Measurements from ENCODE around the gene KRTAP5-8.
"Not testable (repeated sequence)": the region's sequence is repeated elsewhere in the genome, so short reads cannot be mapped to it uniquely, and the experiment has no call there.

The KRTAP5-8 gene

DNA sequence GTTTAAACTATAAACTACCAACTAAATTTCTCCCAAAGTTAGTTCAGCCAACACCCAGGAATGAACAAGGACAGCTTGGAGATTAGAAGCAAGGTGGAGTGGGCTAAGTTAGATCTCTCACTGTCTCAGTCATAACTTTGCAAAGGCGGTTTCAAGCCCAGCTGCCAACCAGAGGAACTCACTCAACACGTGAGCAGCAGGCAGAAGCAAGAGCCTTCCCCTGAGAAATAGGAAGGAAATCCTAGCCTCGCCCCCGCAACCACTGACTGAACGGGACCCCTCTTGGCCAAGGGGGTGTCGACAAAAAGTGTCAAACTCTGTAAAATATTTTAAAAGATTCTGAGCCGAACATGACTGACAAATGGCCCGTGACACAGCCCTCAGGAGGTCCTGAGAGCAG lies 6.0 kb downstream of the KRTAP5-8 start:
- no peak for DNase-seq (ENCODE audit: low read depth)

DNA sequence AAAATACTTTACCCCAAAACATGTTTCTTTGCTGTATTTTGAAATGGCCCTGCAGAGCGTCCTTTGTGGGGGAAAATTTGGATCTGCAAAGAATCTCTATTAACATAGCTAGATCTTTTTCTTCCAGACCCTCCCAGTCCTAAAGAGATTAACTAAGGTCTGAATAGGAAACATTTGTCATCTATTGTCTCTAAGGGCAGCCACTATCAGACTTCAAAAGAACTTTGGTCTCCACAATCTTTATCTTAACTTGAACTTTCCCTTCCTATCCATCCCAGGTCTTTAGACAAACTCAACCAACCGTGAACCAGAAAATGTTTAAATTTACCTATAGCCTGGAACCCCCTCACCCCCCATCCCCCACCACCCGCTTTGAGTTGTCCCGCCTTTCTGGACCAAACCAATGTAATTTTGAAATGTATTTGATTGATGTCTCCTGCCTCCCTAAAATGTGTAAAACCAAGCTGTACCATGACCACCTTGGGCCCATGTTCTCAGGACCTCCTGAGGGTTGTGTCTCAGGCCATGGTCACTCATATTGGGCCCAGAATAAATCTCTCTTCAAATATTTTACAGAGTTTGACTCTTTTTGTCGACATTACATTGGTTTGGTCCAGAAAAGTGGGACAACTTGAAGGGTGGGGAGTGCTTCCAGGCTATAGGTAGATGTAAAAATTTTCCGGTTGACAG lies 6.8 kb downstream of the KRTAP5-8 start:
- DNase-seq (ENCODE audit: low read depth): no peak

DNA sequence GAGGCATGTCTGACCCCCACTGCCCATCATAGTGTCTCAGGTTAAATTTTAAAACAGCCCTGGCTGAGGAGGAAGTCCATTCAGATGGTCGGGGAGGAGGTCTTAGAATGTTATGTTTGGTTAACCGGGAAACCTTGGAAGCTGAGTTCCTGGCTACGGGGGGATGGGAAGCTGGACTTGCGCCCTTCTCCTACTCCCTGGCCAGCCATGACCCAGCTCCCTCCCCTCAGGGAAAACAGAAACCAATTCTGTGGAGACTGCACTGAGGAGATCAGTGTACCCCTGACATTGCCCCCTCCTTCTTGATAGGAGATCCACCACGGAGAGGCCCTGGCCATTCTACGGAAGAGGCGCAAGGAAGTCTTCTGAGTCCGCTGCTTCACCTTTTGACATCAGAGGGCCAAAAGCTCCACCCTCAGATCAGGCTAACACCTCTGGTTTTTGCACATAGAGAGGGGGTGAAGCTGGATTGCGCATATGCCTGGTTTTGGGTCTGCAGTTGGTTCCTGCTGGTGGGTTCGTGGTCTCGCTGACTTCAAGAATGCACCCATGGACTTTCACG lies 7.7 kb downstream of the KRTAP5-8 start:
- no peak for DNase-seq (ENCODE audit: low read depth)

DNA sequence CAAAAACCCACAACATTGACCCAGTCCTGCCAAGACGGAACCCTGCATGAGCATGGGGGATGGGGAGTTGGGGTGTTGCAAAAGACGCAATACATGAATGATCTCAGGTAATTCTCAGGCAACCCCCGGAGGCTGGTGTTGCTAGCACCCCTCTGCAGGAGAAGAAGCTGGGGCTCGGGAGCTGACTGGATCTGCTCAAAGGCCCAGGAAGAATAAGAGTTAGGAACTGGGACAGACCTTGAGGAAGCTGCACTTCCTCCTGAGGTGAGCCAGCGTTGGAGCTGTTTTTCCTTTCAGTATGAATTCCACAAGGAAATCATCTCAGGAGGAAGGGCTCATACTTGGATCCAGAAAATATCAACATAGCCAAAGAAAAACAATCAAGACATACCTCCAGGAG lies 10.3 kb downstream of the KRTAP5-8 start, which contains the start of gene KRTAP5-9:
KRTAP5-9 (plus strand) TSS at position 301 of the 400 bp plus-strand sequence. CDS start 238 bp downstream, outside the sequence.
- no peak for DNase-seq (ENCODE audit: low read depth)

DNA sequence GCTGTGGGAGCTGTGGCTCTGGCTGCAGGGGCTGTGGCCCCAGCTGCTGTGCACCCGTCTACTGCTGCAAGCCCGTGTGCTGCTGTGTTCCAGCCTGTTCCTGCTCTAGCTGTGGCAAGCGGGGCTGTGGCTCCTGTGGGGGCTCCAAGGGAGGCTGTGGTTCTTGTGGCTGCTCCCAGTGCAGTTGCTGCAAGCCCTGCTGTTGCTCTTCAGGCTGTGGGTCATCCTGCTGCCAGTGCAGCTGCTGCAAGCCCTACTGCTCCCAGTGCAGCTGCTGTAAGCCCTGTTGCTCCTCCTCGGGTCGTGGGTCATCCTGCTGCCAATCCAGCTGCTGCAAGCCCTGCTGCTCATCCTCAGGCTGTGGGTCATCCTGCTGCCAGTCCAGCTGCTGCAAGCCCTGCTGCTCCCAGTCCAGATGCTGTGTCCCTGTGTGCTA lies 10.9 kb downstream of the KRTAP5-8 start:
- no peak for DNase-seq (ENCODE audit: low read depth)

DNA sequence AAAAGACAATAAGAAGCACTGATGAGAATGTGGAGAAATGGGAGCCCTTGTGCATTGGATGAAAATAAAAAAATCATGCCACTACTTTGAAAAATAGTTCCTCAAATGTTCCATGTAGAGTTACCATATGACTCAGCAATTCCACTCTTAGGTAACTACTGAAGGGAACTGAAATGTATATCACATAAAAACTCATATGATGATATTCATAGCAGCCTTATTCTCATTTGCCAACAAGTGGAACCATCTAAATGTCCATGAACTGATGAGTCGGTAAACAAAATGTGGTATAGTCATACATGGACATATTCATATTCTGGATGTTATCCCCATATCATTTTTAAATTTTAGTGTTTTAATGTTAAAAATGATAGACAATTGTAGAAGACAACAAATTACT lies 13.9 kb downstream of the KRTAP5-8 start:
- no peak for DNase-seq (ENCODE audit: low read depth)

DNA sequence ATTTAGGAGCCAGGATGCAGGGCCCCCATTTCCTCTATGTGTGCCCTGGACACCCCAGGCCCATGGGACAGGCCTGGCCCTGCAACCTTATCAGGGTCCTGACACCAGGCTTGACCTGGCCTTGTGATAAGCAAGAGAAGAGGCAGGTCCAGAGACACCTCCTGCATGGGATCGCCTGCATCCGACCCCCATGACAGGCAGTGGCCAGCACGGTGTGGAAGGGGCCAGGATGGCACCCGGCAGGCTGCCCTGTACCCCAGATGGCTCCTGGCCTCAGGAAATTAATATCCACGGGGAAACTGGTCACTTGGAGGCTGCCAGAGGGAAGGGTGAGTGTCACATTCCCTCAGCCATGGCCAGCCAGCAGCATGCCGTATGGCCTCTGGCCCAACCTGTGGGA lies 17.2 kb downstream of the KRTAP5-8 start:
- DNase-seq (ENCODE audit: low read depth): no peak

DNA sequence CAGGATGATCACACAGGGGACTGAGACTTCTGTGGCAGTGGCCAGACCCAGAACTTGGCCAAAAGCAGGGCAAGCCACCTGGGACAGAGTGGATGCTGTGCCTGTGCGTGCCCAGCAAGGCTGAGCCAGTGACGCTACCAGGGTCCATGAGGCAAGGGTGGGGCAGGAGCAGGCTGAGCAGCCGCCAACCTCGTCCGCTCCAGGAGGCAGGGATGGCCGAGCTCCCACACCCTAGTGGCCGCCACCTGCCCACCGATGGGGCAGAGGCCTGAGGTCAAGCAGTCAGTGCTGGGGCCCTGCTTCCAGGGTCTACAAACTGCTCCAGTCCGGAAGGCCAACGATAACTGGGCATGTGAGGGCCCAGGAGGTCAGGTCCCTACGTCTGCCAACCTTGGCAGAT lies 17.7 kb downstream of the KRTAP5-8 start:
- DNase-seq (ENCODE audit: low read depth): no peak

DNA sequence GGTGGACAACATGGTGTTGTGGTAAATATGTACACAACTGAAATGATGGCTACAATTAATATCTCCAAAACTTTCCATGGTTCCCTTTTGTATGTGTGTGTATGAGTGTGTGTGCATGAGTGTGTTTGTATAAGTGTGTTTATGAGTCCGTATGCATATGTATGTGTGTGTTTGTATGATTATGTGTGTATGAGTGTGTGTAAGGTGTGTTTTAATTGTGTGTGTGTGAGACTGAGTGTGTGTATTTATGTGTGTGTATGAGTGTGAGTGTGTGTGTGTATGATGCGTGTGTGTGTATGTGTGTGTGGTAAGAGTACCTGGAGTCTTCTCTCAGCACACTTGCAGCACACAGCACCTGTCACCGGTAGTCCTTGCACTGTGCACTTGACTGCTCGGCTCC lies 18.2 kb downstream of the KRTAP5-8 start:
- no peak for DNase-seq (ENCODE audit: low read depth)

DNA sequence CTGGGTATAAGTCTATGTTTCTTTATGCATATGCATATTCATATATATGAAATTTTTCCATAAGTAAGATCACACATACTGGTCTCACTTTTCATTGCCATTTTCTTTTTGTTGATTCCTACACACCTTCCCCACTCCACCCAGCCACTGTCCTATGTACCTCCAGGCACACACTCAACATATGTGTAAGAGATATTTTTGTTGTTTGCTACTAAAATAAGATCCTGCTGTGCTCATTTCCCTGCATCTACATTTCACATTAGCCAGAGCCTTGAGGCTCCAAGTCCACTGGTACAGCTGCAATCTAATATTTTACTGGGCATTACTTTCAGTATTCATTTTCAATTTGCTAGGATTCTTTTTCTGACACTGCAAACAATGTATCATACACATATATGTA lies 19.4 kb downstream of the KRTAP5-8 start:
- DNase-seq (ENCODE audit: low read depth): no peak

DNA sequence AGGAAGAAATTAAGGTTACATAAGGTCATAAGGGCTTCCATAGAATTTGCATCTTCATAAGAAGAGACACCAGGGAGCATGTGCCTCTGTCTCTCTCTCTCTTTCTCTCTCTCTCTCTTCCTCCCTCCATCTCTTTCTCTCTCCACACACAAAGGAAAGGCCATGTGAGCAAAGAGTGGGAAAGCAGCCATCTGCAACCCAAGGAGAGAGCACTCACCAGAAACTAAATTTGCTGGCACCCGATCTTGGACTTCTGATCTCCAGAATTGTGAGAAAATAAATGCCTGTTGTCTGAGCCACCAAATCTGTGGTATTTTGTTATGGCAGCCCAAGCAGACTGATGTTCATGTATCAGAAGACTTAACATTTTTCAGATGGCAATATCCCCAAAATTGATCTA lies 21.2 kb downstream of the KRTAP5-8 start:
- no peak for DNase-seq (ENCODE audit: low read depth)

DNA sequence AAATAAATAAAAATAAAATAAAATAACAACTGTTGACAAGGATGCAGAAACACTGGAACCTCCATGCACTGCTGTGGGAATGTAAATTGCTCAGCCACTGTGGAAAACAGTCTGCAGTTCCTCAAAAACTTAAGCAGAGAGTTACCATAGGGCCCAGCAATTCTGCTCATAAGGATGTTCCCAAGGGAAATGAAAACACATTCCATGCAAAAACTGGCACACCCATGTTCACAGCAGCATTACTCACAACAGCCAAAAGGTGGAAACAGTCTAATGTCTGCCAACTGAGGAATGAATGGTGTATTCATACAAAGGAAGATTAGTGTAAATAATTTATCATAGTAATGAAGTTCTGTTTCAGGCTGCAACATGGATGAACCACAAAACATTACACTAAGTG lies 24.3 kb downstream of the KRTAP5-8 start:
- DNase-seq (ENCODE audit: low read depth): no peak

DNA sequence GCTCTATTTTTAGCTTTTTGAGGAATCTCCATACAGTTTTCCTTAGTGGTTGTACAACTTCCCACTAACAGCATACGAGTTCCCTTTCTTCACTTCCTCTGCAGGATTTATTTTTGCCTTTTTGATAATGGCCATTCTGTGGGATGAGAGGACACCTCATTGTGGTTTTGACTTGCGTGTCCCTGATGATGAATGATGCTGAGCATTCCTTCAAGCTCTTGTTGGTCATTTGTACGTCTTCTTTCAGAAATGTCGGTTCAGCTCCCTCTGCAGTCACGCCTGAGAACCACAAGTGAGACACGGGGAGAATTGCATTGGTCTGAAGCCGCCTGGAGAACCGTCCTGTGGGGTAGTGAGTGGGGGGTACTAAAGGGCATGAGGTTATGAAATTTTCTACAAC lies 25.6 kb downstream of the KRTAP5-8 start:
- no peak for DNase-seq (ENCODE audit: low read depth)

DNA sequence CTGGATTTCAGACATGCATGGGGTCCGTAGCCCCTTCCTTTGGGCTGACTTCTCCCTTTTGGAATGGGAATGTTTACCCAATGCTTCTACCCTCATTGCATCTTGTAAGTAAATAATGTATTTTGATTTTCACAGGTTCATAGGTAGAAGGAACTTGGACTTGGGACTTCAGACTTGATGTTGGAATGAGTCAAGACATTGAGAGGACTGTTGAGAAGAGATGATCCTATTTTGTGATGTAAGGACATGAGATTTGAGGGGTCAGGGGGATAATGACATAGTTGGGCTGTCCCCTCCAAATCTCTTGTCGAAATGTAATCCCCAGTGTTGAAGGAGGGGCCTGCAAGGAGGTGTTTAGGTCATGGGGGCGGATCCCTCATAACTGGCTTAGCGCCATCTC lies 26.6 kb downstream of the KRTAP5-8 start:
- DNase-seq (ENCODE audit: low read depth): no peak

DNA sequence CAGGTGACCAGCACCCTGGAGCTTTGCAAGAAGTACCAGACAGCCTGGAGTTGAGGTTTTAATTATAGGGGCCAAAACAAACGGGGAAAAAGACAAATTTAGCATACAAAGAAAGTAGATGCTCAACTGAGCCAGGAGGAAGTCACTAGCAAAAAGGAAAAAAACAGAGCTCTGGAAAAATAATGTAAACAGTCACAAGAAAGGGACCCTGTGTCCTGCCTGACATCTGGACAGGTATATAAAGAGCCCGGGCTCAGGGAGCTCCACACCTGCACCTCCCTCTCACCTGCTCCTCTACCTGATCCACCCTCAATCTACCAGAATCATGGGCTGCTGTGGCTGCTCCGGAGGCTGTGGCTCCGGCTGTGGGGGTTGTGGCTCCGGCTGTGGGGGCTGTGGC lies 27.4 kb downstream of the KRTAP5-8 start, which contains the start of gene KRTAP5-10:
KRTAP5-10 (plus strand) TSS at position 301 of the 400 bp plus-strand sequence; CDS start at position 326, 25 bp downstream.
- DNase-seq (ENCODE audit: low read depth): no peak

DNA sequence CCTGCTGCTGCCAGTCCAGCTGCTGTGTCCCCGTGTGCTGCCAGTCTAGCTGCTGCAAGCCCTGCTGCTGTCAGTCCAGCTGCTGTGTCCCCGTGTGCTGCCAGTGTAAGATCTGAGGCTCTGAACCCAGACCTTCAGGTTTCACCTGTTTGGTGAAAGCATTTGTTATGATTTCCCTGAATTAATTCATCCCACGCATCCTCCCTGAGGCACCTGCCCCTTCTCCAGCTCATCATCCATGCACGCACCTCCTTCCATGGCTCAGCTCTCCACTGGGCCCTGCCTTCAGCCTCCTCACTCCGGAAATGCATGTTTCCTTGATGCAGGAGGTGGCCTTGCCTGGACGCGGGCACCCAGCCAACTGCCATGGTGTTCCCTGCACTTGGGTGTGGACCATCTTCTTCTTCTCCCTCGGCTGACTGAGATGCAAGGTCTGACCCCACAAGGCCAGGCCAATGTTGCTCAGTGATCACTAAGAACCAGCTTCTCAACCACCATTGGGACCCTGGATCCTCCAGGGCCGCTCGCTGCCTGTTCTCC lies 28.3 kb downstream of the KRTAP5-8 start:
- no peak for DNase-seq (ENCODE audit: low read depth)

DNA sequence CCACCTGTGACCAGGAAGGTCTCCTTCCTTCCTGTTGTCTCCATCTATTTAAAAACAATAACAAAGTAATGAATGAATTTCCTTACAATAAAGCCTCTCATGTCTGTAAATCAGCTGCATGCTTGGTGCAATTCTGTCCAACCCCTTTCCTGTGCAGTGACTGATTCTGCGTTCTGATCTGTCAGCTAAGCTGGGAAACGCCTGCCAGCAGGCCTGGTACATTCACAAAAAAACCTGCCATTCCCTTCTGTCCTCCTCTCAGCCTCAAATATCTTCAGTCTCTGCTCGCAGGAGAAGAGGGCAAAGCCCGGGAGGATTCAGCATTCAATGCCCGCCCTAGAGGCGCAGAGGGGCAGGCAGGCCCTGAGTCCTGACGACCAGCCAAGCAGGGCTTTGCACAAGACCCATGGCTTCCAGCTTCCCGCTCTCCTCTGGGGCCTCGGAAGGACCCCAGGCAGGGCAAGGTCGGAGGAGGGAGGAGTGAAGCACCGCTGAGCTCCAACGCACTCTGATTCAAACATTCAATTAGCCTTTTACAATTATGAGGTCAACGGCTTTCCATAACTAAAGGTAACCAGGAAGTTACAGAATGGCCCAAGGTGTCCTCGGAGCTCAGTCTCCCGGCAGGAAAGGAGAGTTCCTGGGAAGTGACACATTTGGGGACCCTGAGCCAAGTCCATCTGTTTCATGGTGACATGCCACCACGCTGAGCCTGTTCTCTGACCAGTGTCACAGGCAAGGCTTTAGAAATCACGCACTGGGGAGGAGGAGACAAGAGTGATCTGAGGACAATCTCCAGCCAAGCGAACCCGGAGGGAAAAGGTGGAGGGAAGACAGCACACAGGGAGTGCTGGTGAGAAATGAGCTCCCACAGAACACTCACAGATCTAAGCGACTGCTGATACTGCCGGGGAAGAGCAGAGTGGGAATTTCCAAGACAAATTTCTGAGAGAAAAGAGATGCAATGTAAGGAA lies 29.1 kb downstream of the KRTAP5-8 start:
- not testable (repeated sequence) for DNase-seq (ENCODE audit: low read depth)

DNA sequence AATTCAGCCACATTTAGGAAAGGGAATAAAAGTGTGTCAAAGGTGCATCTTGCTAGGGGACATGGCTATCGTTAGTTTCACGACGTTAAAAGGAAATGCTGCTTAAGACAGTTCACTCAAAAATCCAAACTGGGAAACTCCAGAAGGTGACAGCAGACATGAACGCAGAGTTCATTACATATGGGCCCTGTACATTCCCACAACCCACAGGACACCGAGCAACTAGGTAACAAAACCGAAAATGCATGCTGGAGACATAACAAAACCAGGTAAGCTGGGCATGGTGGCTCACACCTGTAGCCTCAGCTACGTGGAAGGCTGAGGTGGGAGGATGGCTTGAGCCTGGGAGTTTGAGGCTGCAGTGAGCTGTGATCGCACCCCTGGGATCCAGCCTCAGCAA lies 29.8 kb downstream of the KRTAP5-8 start:
- not testable (repeated sequence) for DNase-seq (ENCODE audit: low read depth)

DNA sequence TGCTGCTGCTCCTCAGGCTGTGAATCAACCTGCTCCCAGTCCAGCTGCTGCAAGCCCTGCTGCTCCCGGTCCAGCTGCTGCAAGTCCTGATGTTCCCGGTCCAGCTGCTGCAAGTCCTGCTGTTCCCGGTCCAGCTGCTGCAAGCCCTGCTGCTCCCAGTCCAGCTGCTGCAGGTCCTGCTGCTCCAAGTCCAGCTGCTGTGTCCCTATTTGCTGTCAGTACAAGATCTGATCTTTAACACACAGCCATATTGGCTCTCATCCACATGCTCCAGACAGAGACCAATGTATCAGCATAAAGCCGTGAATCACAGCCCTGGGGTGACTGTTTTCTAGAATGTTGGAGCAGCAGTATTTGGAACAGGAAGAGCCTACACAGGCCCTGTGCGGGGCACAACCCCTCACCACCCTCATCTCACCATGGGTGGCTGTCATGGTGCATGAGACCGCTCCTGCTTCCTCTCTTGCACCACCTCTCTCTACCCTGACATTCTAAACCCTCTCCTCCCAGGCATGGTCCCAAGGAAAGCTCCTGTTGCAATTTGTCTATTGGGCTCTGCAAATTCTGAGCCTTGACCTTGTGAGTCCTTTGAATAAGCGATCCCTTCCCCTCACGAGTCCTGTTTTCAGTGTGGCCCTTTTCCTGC lies 31.0 kb downstream of the KRTAP5-8 start:
- no peak for DNase-seq (ENCODE audit: low read depth)

DNA sequence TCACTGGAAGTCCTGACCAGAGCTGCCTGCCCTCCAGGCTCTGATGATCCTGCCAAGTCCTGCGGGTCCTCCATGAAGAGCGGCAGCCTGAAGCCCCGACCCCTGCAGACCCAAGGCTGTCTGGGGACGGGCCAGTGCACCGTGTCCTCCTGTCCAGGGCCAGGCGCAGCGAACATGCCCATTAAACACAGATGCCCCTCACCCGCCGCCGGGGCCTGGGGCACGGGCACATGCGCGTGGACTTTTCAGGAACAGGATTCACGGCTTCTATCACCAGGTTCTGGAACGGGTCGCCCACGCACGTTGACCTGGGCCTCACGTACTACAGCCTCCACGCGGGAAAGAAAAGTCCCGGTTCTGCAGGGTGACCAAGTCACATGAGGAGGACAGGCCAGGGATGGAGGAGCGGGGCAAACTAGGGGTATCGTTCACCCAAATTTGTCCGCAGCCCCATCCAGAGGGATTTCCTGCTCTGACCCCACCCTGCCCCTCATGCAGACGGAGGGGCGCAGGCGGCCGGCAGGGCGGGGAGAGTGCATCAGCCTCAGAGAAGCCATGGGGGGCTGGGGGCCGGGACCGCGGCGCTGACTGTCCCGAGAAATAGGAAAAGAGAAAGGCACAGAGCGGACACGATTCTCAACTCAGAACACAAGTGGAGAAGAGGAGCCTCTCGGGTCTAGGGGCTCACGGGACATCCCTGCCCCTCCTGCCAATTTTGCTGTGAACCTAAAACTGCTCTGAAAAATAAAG lies 33.5 kb downstream of the KRTAP5-8 start:
- not testable (repeated sequence) for DNase-seq (ENCODE audit: low read depth)

DNA sequence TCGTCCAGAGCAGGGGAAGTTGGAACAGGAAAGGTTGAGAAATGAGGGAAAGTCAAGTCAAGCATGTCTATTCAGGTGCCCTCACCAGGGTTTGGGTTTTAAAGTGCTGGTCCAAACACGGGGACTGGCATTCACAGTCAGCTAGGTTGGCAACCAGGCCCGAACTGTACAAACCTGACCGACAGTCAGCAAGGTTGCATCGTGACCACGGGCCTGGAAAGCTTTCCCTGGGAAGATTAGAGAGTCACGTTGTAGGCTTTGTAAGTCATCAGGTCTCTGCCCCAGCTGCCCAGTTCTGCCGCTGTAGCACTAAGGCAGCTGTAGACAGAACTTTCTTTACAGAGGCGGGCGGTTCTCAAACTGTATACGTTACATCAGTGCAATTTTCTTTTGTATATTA lies 35.0 kb downstream of the KRTAP5-8 start:
- DNase-seq (ENCODE audit: low read depth): no peak
